Thoracic aorta (tissue), 2 donors: ENCODE data around the gene LRRC41. TPM values are rescaled to one million over a fixed set of nuclear protein-coding genes. Genes with fewer than 3 reads are reported as not detected.

ENCODE experiments used
- ATAC-seq: fragments of 150-250 bp; one replicate; pipeline ENCODE4 v1.8.0; 2017; ENCODE audit warnings: low read depth; ENCODE audit not compliant: insufficient number of reproducible peaks, low FRiP score
- DNase-seq: peaks from one replicate; pipeline ENCODE4 v3.0.0-alpha.2; 2020; ENCODE audit warnings: low spot score
- H3K27ac ChIP-seq, 2 donors: fragments of 200-600 bp; sonication (generic); 1 replicate in 1 of 2; 2 replicates in 1 of 2; pipeline ENCODE4 v1.5.1; 2016; ENCODE audit warnings: mild to moderate bottlenecking in 2 of 2, moderate library complexity in 2 of 2
- H3K27me3 ChIP-seq: fragments of 200-600 bp; sonication (generic); replicated peaks from 2 replicates; pipeline ENCODE4 v1.6.0; 2016; ENCODE audit warnings: mild to moderate bottlenecking; ENCODE audit not compliant: insufficient read depth
- H3K36me3 ChIP-seq: fragments of 200-600 bp; sonication (generic); one replicate; pipeline ENCODE4 v1.5.1; 2016
- H3K4me1 ChIP-seq, 2 donors: fragments of 200-600 bp; sonication (generic); 1 replicate in 1 of 2; 2 replicates in 1 of 2; pipeline versions ENCODE4 v1.5.1 to v1.6.0; 2016; ENCODE audit warnings: low read depth in 2 of 2, mild to moderate bottlenecking in 1 of 2; ENCODE audit not compliant: control insufficient read depth in 1 of 2
- H3K4me3 ChIP-seq: fragments of 200-600 bp; sonication (generic); 2 replicates; pipeline ENCODE4 v1.5.1; 2016; ENCODE audit warnings: mild to moderate bottlenecking
- H3K9me3 ChIP-seq: fragments of 200-600 bp; sonication (generic); 2 replicates; pipeline ENCODE4 v1.5.1; 2016
- CTCF ChIP-seq: fragments of 200-600 bp; sonication (generic); IDR thresholded peaks from one replicate; pipeline ENCODE4 v1.5.1; 2019; ENCODE audit warnings: antibody characterized with exemption
- total RNA-seq, 2 donors: library from RNA; depleted of rRNA; stranded (reverse); fragments of >200 nt; gene quantifications; one replicate each; pipeline versions ENCODE4 v1.1.0 to v1.2.3, GENCODE V29; 2016

LRRC41 gene
- total RNA-seq, 2 donors from 2014 or later: 70.7 to 76.2 TPM

- no peak overlapping the region for H3K4me3 ChIP-seq
- H3K4me1 ChIP-seq: no peaks in the 10 kb centered on the region
- ATAC-seq (no peak), DNase-seq (no peak)
- H3K27ac ChIP-seq: no peak overlapping the region
- peaks cover 47% of the 10 kb centered on the region for H3K36me3 ChIP-seq
- H3K9me3 ChIP-seq: no peaks in the 10 kb centered on the region
- no peaks in the 10 kb centered on the region for H3K27me3 ChIP-seq
- no peak for TF ChIP-seq CTCF
Measured at GRCh38 chr1:46284058-46284457, 19.4 kb downstream of the LRRC41 start.

DNA sequence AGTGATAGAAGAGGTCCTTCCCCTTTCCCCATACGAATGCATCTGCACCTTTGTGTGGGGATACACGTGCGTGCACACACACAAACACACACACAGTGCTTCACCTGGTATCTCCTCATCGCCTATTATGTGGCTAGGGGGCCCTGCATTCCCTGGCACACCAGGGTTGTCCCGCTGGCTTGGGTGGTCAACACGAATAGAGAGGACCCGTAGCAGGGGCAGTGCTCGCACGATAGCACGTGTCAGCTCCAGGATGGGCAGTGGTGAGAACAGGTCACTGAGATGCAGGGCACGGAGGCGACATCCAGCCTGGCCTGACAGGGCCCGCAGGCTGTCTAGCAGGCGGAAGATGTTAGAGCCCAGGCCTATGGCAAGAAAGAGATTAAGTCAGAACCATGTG is 22.4 kb downstream of the LRRC41 start:
- DNase-seq (no peak), ATAC-seq (no peak)
- no peaks in the 10 kb centered on the region for H3K27me3 ChIP-seq
- H3K4me3 ChIP-seq: no peak overlapping the region
- TF ChIP-seq CTCF: no peak
- H3K9me3 ChIP-seq: no peaks in the 10 kb centered on the region
- H3K36me3 ChIP-seq: peaks cover 41% of the 10 kb centered on the region
- no peaks in the 10 kb centered on the region for H3K4me1 ChIP-seq
- no peak overlapping the region for H3K27ac ChIP-seq

DNA sequence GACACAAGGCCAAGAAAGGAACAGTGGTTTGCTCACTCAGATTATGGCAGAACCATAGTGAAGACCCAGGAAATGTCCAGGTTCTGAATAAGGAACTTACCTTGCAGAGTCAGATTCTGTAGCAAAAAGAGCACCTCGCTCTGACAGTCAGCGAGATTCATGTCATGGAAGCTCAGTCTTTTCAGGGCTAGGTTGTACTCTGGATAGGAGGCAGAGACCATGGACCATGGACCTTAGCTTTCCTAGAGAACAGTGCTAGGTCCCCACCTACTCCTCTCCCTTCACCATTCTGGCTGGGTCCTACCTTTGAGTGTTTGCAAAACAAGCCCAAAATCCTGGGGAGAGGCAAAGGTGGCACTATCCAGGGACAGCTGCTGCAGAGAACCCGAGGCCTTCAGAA is 23.3 kb downstream of the LRRC41 start:
- DNase-seq (no peak), ATAC-seq (no peak)
- H3K36me3 ChIP-seq: peaks cover 37% of the 10 kb centered on the region
- H3K4me1 ChIP-seq: no peaks in the 10 kb centered on the region
- no peaks in the 10 kb centered on the region for H3K27me3 ChIP-seq
- no peaks in the 10 kb centered on the region for H3K9me3 ChIP-seq
- no peak overlapping the region for H3K4me3 ChIP-seq
- no peak for TF ChIP-seq CTCF
- H3K27ac ChIP-seq: no peak overlapping the region

DNA sequence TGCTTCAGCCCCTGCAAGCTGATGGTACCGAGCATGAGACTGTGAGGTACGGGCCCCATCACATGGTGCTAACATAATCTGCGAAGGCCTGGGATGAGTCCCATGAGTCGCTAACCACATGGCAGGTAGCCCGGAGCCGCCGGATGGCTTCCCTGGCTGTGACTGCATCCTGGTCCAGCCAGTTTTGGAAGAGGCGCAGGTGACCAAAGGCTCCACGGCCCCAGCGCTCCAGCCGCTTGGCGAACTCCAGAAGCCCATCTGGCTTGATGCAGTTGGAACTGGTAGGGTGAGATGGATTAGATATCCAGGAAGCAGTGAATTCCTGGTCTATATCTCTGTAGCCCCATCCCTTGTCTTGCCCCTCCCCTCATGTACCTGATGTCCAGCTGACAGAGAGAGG is 24.6 kb downstream of the LRRC41 start:
- TF ChIP-seq CTCF: no peak
- DNase-seq (no peak), ATAC-seq (no peak)
- no peaks in the 10 kb centered on the region for H3K4me1 ChIP-seq
- H3K9me3 ChIP-seq: no peaks in the 10 kb centered on the region
- H3K4me3 ChIP-seq: no peak overlapping the region
- peaks cover 29% of the 10 kb centered on the region for H3K36me3 ChIP-seq
- no peak overlapping the region for H3K27ac ChIP-seq
- no peaks in the 10 kb centered on the region for H3K27me3 ChIP-seq

DNA sequence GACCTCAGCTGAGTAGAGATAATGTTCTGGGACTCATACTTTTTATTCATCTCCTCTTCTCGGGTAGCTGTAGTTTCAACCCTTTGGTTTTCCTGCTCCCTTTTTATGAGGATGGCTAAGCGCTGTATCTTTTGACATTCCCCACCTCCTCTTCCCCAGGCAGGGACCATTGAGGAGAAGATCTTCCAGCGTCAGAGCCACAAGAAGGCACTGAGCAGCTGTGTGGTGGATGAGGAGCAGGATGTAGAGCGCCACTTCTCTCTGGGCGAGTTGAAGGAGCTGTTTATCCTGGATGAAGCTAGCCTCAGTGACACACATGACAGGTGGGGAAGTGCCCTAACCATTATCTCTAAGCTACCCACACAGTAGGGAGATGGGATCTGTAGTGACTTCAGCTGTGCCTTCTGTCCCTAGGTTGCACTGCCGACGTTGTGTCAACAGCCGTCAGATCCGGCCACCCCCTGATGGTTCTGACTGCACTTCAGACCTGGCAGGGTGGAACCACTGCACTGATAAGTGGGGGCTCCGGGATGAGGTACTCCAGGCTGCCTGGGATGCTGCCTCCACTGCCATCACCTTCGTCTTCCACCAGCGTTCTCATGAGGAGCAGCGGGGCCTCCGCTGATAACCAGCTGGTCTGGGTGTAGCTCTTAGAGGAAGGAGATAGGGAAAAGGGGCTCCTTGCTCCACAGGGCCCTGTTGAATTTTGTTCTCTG is 25.6 kb downstream of the LRRC41 start:
- H3K27me3 ChIP-seq: no peaks in the 10 kb centered on the region
- no peak overlapping the region for H3K4me3 ChIP-seq
- H3K4me1 ChIP-seq: no peaks in the 10 kb centered on the region
- no peak overlapping the region for H3K27ac ChIP-seq
- no peak for TF ChIP-seq CTCF
- H3K9me3 ChIP-seq: no peaks in the 10 kb centered on the region
- no peak for DNase-seq
- no peak for ATAC-seq
- H3K36me3 ChIP-seq: peaks cover 28% of the 10 kb centered on the region
